Heart left ventricle (tissue), 16 donors: ENCODE results near the gene CYP46A1. TPM values are rescaled to one million over a fixed set of nuclear protein-coding genes. Genes with fewer than 3 reads are reported as not detected.

ENCODE experiments used
- ATAC-seq, 4 donors: fragments of 200-7000 bp; cut with Tn5 transposase; one replicate each; pipeline ENCODE4 v1.9.1; 2020 to 2022; ENCODE audit warnings: moderate library complexity in 4 of 4, mild to moderate bottlenecking in 3 of 4, moderate number of reproducible peaks in 1 of 4
- DNase-seq, 5 donors: peaks; one replicate each; pipeline ENCODE4 v3.0.0-alpha.2; 2020
- H3K27ac ChIP-seq, 12 donors: fragments of 200-600 bp; sonication (generic) in 4 of 12; one replicate each; pipeline versions ENCODE4 v1.5.0 to v1.8.0; 2016 to 2022; ENCODE audit warnings: mild to moderate bottlenecking in 2 of 12
- H3K27me3 ChIP-seq, 9 donors: fragments of 200-600 bp; sonication (generic) in 2 of 9; one replicate each; pipeline versions ENCODE4 v1.5.1 to v1.8.0; 2016 to 2022; ENCODE audit warnings: mild to moderate bottlenecking in 3 of 9
- H3K36me3 ChIP-seq, 9 donors: fragments of 200-600 bp; sonication (generic) in 2 of 9; one replicate each; pipeline versions ENCODE4 v1.5.0 to v1.8.0; 2018 to 2022; ENCODE audit warnings: mild to moderate bottlenecking in 2 of 9
- H3K4me1 ChIP-seq, 12 donors: fragments of 200-600 bp; sonication (generic) in 4 of 12; one replicate each; pipeline versions ENCODE4 v1.5.0 to v1.8.0; 2016 to 2022; ENCODE audit warnings: mild to moderate bottlenecking in 3 of 12
- H3K4me3 ChIP-seq, 12 donors: fragments of 200-600 bp; sonication (generic) in 4 of 12; one replicate each; pipeline versions ENCODE4 v1.5.0 to v1.8.0; 2017 to 2022; ENCODE audit warnings: mild to moderate bottlenecking in 9 of 12, moderate library complexity in 4 of 12
- H3K9me3 ChIP-seq, 12 donors: fragments of 200-600 bp; sonication (generic) in 4 of 12; one replicate each; pipeline versions ENCODE4 v1.5.0 to v1.8.0; 2016 to 2022; ENCODE audit warnings: mild to moderate bottlenecking in 1 of 12
- POLR2A ChIP-seq, 2 donors: fragments of 450-650 bp; IDR thresholded peaks; one replicate each; pipeline ENCODE4 v1.6.1; 2017; ENCODE audit warnings: antibody characterized with exemption in 2 of 2, mild to moderate bottlenecking in 2 of 2, moderate library complexity in 2 of 2
- WGBS, 4 donors: extraction: QIAGEN DNeasy Blood & Tissue Kit in 2 of 4; methylation state at CpG; one replicate each; pipeline versions ENCODE4 v1.1.5 to v1.1.7; 2013 to 2018; 5-methylcytosine and 5-hydroxymethylcytosine counted together
- intact Hi-C, 10 donors: fragments of 100-400 bp; cut with DNase I; formaldehyde crosslinking; loops; one replicate each; pipeline versions ENCODE4 v1.11.1 to v1.14.2; 2022
- polyA plus RNA-seq, 2 donors: library from polyadenylated mRNA; stranded (reverse); fragments of 200-250 nt; gene quantifications; one replicate each; pipeline ENCODE4 v1.2.3, GENCODE V29; 2013
- total RNA-seq, 9 donors: library from RNA; depleted of rRNA in 2 of 9; stranded (reverse); fragments of >200 nt in 2 of 9; fragmentation: NEBNext Ultra II Directional in 3 of 9; extraction: Animal tissue kit (Norgen Biotek cat#: 25700) in 3 of 9; gene quantifications; one replicate each; pipeline versions ENCODE4 v1.1.0 to v1.2.4, GENCODE V29; 2016 to 2023
- TF ChIP-seq, protein P1 (sequence below), 12 donors: fragments of 200-600 bp; sonication (generic) in 4 of 12; IDR thresholded peaks; one replicate each; pipeline versions ENCODE4 v1.5.0 to v1.8.0; 2018 to 2022; ENCODE audit warnings: antibody characterized with exemption in 12 of 12, mild to moderate bottlenecking in 5 of 12
- donor health status: ischemic (EF 13 %, LVEDD 7.1; RV severe dilation, severe dysfunction).
- donor health status: healthy with polysubstance abuse.
- donor health status: DM: no; HTN: yes; CAD: no.
- donor health status: DM: no; HTN: no; CAD: no.
- donor health status: ischemic (EF 25% LVEDD 6.9; RV normal size, moderate dysfunction).
- donor health status: ischemic (EF 25% LVEDD 5.7; RV mildly dilated, moderate dysfunction).
- donor health status: healthy.
- donor health status: DM: yes; HTN: yes; CAD: no.
- donor health status: ischemic (EF 35%, LVEDD 5.7; RV mildly dilated, moderate dysfunction).
- donor health status: nonischemic (EF 11% LVEDD 7.7; RV severe dilation, severe dysfunction).
- donor health status: DM: yes; HTN: yes; CAD: no.
- donor health status: PGD.
- donor health status: ischemic (EF 29% LVEDD 5.4; RV normal size, mild dysfunction).
- donor health status: nonischemic (EF 23%, LVEDD 6.1; RV moderate dilation, normal function).

Gene CYP46A1
- total and polyA plus RNA-seq, 11 donors = 1.5 to 8.0 (median 3.4) TPM

DNA sequence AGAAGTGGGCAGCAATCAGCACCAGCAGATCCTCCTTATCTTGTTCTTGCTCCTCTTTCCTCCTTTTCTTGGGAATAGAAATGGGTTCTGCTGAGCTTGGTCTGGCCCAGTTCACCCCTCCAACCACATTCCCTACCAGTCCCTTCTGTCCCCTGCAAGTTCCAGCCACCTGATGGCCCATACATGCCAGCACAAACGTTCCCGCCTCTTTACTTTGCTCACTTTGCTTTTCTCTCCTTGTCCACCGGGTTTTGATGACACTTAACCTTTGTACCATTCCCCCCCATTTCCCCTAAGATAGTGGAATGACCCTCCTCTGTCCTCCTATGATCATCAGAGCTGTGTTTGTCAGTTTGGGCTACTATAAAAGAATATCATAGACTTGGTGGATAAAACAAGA lies 85.7 kb downstream of the CYP46A1 start:
- DNase-seq (no peak), ATAC-seq (no peak)
- H3K4me1 ChIP-seq = peaks cover 0 to 40% (median 11%) of the 10 kb centered on the region in 12 donors
- no peak overlapping the region for H3K27ac ChIP-seq
- WGBS, 4 donors = 86 to 93% (median 90%) methylated on average over 3 of the region's 3 CpGs
- no peaks in the 10 kb centered on the region for H3K27me3 ChIP-seq
- no peak overlapping the region for H3K4me3 ChIP-seq
- H3K9me3 ChIP-seq = no peaks in the 10 kb centered on the region
- no peaks in the 10 kb centered on the region for H3K36me3 ChIP-seq
- intact Hi-C loops = no loop called here
- no peak for TF ChIP-seq POLR2A (IDR thresholded peaks at IDR 0.05)
- TF ChIP-seq, protein P1, sequence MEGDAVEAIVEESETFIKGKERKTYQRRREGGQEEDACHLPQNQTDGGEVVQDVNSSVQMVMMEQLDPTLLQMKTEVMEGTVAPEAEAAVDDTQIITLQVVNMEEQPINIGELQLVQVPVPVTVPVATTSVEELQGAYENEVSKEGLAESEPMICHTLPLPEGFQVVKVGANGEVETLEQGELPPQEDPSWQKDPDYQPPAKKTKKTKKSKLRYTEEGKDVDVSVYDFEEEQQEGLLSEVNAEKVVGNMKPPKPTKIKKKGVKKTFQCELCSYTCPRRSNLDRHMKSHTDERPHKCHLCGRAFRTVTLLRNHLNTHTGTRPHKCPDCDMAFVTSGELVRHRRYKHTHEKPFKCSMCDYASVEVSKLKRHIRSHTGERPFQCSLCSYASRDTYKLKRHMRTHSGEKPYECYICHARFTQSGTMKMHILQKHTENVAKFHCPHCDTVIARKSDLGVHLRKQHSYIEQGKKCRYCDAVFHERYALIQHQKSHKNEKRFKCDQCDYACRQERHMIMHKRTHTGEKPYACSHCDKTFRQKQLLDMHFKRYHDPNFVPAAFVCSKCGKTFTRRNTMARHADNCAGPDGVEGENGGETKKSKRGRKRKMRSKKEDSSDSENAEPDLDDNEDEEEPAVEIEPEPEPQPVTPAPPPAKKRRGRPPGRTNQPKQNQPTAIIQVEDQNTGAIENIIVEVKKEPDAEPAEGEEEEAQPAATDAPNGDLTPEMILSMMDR (IDR thresholded peaks at IDR 0.05) = no peak

DNA sequence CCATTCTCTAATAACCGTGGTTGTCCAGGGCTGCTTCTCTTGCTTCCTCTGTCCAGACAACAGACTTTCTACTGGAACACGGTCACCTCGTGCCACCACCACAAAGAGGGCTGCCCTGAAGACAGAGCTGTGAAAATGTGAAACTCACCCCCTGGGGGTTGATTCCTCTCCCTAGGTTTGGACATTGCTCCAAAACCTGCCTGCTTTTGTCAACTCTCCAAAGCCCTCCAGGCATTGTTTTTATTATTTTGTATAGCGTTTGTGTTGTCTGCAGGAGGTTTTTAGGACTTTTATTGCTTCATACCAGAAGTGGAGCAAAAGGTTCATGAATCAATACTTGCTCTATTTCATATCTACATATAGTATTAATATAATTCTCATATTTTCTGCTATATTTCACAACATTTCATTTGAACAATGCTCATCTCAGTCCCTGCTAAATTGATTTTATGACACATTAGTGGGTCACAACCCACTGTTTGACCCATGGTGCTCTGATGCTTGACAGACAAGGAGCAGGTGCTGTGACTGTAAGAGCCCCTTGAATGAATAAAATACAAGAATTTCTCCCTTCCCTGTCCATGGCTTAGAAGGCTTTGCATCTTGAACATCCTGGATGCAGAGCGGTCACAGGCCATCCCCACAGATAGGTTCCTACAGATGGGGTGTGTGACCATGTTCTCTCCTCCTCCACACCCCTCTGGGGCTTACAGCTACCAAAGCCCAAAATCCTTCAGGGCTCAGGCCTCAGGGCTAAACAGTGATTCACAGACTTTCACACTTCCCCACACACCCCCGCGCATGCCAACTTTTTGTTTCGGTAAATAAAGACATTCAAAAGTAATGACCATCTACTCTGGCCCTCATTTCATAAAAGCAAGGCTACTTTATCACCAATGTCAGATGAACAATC lies 88.5 kb downstream of the CYP46A1 start:
- WGBS, 4 donors = 81 to 86% (median 85%) methylated on average over 8 of the region's 8 CpGs
- intact Hi-C loops = no loop called here
- TF ChIP-seq POLR2A (IDR thresholded peaks at IDR 0.05) = no peak
- TF ChIP-seq, protein P1 (IDR thresholded peaks at IDR 0.05) = no peak
- DNase-seq = no peak
- H3K9me3 ChIP-seq = no peaks in the 10 kb centered on the region
- no peak overlapping the region for H3K4me3 ChIP-seq
- no peaks in the 10 kb centered on the region for H3K36me3 ChIP-seq
- H3K27ac ChIP-seq = peak overlapping the region in 1 of 12 donors; percentile 86
- peaks cover 0 to 33% (median 13%) of the 10 kb centered on the region in 12 donors for H3K4me1 ChIP-seq
- ATAC-seq = no peak
- no peaks in the 10 kb centered on the region for H3K27me3 ChIP-seq

DNA sequence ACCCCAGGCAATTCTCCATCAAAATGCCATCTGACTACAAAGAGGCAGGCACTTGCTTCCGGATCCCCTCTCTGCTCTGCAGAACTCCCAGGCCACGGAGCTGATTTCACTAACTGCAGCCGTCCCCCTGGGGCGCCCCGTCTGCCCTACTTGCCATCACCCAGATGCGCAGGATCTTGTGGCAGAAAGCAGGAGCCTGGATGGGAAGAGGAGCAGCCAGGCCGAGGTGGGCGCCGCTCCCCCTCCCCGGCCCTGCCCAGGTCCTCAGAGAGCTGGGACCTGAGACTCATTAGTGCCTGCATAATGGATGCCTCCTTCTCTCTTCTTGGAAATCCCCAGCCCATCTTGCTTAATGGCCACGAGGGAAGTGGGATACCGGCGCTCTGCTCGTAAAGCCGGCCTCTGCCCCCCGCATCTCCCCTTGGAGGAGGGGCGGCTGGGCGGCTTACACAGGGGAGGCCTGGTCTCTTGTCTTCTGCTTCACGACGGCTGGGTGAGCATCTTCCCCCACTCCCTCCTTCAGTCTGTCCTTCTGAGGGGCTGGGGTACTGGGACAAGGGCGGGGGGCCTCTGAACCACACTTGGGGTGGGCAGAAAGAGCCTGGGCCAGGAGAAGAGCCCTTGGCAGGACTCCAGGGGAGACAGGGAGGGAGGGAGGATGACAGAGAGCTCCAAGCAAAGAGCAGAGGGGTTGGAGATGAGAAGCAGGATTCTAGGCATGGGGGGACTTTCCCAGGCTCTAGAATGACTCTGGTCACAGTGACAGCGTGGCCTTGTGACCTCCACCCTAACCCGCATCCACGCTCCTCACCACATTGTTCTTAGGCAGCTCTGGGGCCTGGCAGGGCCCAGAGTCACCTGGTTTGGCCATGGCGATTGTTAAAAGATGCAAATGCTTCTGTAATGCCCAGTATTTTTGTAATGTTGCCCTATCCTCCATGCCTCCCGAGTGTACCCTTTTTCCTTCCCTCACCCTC lies 89.7 kb downstream of the CYP46A1 start:
- Histone ChIP-seq H3K27me3 (no peaks in the 10 kb centered on the region), H3K36me3 (peaks cover 0 to 4% (median 0%) of the 10 kb centered on the region in 9 donors), H3K27ac (peak overlapping the region in 1 of 12 donors; percentile 86), H3K4me3 (no peak overlapping the region), H3K9me3 (peaks cover 0 to 7% (median 0%) of the 10 kb centered on the region in 12 donors), H3K4me1 (peaks cover 0 to 24% (median 8%) of the 10 kb centered on the region in 12 donors)
- ATAC-seq = peak in 1 of 4 donors; percentile 23
- WGBS, 4 donors = 86 to 92% (median 89%) methylated on average over 26 of the region's 26 CpGs
- DNase-seq = no peak
- no peak for TF ChIP-seq POLR2A (IDR thresholded peaks at IDR 0.05)
- TF ChIP-seq, protein P1 (IDR thresholded peaks at IDR 0.05) = no peak
- intact Hi-C loops = no loop called here
